HG03457 (cell line): Measurements from ENCODE around the gene GCLC.

ENCODE experiments used
- ATAC-seq: cut with Tn5 transposase; IDR thresholded peaks from one replicate; pipeline ENCODE4 v1.9.1; 2021; ENCODE audit warnings: moderate number of reproducible peaks; ENCODE audit not compliant: unreplicated experiment

GCLC gene

DNA sequence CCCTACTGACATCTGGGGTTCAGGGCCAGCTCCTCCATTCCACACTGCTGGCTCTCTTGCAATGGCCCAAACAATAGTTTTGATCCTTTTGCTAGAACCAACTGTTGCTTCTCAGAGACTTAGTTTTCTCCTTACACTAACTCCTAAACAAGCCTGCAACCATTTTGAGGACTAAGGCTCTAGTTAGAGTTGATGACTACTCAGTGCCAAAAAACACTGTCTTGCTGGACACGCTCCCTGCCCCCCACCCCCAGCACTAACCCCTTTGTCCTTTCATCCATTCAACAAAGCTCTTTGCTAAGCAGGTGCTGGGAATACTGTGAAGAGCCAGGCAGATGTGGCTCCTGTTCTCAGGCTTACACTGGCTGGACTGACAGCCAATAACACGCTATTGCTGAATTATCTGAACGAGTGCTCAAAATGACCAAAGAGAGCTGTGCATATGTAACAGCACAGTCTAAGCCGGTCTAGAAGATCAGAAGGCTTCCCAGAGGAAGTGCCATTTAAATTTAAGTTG is 17.6 kb downstream of the GCLC start:
- ATAC-seq = no peak

DNA sequence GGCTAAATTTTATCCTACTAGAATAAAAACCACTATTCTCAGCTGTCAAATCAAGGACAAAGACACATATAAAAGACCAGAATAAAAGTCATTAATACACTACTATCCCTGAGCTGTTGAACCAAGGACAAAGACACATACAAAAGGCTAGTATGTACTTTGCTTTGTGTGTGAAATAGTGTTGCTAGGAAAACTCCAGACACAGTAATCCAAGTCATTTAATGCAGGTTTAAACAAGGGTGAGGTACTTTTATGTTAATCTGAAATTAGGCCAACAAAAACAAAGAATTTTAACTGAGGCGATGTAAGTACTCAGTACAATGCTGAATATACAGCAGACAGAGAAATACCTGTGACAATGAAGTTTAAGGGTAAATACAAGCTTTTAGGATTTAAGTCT is 18.9 kb downstream of the GCLC start:
- ATAC-seq = no peak

DNA sequence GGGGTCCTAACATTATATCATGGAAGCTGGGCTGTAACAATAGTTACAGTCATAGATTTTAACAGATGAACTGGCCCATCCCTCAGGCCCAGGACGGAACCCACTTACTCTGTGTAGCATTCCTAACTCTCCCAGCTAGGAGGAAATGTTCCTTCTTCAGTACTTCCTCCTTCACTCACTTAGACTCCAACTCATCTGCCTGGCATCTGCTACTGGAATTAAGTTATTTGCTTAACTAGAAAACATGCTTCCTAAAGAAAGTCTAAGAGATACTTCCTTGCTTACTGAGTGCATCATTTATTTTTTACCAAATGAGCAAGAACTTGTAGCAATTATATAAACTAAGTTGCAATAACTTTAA is 20.5 kb downstream of the GCLC start:
- no peak for ATAC-seq

DNA sequence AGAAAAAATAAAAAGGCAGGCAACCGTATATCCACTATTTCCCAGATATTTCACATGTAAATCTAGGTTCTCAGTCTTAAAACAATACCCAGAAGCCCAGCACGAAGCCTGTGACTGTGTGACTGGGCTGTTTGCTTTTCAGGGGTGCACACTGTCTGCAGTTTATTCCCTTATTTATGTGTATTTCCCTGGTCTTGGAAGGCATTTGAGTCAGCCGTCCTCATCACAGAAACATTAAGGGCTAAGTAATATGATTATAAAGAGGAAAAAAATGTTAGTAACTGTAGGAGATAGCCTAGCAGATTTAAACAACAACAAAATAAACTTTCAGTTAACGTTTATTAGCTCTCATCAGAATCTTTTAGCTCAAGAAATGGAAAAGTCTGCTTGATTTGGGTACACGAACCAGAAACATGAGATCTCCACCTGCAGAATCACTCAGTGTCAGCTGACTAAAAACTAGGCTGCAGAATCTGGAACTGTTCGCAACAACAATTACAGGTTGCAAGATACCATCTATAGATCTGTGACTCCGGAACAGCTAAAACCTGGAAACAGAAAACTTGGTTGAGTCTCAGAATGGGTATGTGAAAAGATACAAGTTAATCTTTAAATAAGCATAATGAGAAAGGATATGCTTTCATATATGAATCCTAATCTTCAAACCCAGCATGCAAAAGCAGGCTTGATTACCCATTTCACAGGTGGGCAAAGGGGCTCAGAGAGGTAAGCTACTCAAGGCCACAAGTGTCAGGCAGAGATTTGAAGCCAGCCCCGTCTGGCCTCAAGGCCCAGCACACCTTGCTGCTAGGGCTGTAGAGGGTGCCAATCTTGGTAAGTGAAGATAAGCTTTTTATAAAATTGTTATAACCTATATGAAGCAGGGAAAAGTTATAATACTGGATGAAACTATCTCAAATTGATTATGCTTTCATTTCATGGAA is 21.1 kb downstream of the GCLC start:
- no peak for ATAC-seq

DNA sequence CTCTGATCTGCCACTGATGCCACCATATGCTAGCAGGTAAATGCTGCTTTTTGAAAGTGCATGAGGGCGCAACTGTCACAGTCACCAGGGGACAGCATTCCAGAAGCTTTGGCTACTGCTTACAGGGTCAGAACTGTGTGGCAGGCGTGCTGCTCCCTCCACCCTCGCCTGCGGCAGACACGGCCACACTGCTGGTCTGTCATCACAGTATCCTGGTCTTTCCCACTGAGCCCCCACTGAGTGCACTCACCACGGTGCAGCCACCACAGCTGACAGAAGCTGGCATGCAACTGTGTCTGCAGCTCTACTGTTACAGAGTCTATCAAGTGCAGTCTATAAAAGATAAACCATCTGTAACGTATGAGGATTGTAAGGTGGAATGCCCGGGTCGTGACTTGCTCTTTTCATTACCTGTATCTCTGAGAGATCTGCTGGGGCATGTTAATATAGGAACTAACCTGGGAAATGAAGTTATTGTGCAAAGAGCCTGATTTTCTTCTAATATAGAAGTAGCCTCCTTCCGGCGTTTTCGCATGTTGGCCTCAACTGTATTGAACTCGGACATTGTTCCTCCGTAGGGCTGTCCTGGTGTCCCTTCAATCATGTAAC is 24.5 kb downstream of the GCLC start:
- ATAC-seq = no peak

DNA sequence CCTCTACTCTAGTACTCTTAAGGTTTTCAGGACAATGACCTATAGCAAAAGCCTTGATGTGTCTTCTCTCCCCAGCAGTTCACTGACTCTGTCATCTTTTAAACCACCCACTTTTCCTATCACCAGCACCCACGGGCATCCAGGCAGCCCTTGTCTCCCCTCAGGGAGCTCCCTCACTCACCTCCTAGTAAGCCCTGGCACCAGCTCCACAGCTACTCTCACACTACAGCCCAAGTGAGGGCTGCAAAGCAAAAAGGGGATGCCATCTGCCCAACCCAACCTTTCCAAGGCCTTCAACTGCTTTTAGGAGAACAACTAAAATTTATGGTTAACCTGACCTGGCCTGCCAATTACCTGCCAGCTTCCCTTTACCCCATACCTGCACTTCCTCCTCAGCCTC is 26.0 kb downstream of the GCLC start:
- no peak for ATAC-seq

DNA sequence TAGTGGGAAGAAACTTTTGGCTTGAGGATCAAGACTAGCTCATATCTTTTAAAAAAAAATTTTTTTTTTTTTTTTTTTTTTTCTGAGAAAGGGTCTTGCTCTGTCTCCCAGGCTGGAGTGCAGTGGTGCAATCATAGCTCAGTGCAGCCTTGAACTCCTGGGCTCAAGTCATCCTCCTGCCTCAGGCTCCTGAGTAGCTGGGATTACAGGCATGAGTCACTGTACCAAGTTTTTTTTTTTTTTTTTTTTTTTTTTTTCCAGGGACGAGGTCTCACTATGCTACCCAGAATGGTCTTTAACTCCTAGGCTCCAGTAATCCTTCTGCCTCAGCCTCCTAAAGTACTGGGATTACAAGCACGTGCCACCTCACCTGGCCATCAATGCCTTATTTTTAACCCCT is 27.9 kb downstream of the GCLC start:
- no peak for ATAC-seq

DNA sequence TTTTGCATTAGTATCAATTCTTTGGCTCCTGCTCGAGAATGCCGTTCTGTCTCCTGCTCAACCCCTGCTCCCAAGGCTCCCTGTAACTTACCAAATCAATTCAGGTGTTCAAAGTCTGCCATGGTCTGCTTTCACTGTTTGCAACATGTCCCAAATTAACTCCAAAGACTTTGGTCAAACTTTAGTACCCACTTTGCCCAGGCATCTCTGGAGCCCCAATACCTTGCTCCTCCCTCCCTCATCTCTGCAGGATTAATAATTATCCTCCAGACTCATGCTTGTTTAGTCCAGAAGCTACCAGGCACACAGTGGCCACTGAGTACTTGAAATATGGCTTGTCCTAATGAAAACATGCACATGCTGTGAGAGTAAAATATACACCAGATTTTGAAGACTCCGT is 30.2 kb downstream of the GCLC start:
- ATAC-seq = no peak

DNA sequence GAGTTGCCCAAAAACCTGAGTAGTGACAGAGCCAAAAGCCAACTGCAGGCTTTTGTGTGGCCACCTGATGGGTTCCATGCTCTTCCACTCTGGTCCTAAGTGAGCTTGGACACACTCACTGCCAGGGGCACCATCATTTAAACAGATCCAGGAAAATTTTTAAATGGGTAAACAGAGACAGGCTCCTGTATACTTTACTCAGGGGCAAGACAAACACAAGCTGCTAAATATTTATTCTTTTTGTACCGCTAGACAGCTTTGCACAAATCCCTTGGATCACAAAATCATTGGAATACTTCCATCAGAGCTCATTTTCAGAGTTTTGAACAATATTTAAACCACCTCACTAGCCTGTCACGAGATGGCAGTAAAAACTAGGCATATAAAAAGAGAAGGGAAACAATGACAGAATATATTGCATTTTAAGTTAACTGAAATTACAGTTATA is 31.4 kb downstream of the GCLC start:
- ATAC-seq = no peak

DNA sequence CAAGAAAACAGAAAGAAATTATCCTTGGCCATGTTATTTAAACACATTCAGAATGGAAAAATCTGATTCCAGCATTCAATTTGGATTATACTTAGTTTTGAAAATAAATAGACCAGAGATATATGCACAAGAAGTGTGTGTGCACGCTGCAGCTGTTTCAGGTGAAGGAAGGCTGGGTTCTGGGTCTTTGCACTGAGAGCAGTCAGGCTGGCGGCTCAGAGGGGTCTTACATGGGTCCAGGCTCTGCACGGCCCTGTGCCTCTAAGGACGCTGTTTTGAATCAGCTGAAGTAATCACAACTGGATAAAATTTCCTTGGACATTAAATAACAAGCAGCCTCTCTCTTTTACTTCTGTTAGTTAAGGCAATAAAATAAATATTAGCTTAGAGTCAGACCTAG is 31.8 kb downstream of the GCLC start:
- no peak for ATAC-seq

DNA sequence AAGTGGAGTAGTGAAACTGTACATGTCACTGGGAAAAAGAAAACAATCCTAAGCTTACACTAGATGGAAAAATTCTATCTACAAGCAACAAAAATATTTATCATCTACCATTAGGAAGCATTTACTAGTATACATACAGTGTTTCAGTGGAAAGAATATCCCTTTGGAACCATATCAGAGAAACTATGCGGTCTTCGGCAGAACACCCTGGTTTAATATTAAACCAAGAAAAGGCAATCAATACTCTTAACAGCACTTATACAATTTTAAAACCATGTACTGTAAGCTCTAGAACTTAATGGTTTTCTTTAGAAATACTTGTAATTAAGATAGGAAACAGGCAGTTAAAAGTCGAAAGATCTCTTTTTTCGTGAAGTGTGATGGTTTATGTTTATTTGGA is 32.3 kb downstream of the GCLC start:
- no peak for ATAC-seq

DNA sequence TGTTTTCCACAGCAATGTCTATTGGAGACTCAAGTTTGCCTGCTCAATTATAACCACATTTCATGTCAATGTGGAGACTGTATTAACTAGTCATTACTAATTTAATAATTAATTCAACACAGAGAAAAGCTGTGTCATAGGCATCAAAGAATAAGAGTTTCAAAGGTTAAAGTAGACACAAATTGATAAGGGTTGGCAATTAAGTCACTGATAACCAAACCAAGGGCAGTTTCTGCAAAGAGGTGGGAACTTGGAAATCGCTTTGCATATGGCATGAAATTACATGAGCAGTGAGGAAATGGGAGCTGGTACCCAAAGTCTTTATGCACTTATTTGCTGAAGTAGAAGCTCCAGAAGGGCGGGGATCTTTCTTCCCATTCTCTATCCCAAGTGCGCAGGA is 34.2 kb downstream of the GCLC start:
- ATAC-seq = no peak

DNA sequence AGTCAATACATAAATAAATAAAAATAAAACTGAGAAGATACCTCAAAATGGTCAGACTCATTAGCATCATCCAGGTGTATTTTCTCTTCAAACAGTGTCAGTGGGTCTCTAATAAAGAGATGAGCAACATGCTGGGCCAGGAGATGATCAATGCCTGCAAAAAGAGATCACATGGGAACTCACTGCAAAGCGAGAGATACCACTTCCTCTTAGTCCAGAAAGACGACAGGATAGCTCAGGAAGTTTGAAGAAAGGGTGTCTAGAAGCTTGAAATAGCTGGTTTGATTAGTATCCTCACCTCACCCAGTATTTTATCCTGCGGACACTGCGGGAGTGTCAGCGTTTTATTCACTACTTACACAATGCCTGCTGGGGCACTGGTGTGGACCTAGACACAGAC is 38.0 kb downstream of the GCLC start:
- no peak for ATAC-seq

DNA sequence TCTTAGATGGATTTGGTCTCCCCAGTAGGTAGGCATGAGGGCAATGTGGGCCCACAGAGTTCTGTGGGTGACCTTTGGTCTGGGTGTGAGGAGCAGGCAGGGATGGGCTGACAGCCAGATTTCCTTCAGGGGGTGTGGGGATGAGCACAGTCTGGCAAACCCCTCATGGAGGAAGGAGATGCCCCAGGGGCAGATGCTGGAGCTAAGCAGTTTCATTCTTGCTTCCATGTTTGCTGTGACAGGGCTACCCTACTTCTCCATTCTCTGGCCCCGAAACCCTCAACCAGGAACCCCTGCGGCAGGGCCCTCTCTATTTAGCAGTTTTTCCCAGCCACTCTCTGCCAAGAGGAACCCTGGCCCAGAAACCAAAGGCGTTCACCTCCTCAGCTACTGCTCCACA is 40.4 kb downstream of the GCLC start:
- ATAC-seq = no peak

DNA sequence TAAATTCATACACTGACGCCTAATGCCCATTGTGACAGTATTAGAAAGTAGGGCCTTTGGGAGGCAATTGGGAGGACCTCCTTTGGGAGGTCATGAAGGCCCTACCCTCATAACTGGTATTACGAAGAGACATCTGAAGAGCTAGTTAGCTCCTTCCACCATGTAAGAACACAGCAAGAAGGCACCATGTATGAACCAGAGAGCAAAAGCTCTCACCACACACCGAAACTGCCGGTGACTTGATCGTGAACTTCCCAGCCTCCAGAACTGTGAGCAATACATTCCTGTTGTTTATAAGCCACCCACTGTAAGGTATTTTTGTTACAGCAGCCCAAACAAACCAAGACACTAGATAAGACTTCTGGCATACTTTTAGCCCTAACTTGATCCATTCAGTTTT is 41.8 kb downstream of the GCLC start:
- ATAC-seq = no peak

DNA sequence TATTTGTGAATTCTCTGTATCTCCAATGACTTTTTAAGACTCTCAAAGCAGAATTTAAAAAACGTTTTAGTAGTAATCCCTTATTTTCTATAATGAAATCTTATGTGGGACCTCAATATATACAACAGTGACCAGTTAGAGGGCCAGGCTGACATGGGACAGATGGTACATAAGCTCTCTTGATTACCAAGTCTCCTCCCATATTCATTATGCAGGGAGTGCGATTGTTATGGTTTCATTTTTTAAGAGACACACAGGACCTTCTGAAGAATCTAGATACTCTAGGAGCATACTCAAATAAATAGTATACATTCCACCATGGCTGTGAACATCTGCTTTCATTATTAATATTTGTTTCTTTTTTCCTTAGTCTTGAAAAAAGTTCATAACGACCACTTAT is 43.5 kb downstream of the GCLC start:
- no peak for ATAC-seq

DNA sequence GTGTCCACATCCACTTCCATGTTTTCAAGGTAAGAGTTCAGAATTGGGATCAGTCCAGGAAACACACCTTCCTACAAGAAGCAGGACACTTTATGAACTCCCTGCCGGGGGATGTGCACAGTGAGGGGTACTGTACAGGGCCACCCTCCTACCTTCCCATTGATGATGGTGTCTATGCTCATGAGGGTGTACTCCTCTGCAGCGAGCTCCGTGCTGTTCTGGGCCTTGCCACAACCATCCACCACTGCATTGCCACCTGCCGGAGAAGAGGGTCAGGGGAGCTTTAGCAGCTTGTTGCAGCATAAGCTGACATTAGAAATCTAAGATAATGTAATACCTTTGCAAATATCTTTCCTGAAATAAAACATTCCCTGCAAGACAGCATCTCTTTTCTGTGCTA is 44.8 kb downstream of the GCLC start:
- ATAC-seq = no peak

DNA sequence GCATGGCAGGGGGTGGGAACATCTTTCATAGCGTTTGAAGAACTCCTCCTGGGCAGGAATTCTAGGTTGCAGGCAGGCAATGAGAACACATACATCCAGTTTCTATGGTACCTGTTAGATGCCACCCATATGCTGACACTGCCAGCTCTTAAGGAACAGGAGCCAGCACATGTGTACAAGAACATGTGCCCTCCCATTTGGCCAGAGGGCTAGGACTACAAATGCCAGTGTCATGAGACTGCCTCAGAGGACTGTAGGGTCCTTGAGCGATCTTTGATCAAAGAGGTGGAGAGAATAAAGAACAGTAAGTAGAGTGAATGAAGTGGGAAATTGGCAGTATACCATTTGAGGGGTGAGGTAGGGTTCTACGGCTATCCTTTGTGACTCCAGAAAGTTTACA is 45.8 kb downstream of the GCLC start:
- no peak for ATAC-seq

DNA sequence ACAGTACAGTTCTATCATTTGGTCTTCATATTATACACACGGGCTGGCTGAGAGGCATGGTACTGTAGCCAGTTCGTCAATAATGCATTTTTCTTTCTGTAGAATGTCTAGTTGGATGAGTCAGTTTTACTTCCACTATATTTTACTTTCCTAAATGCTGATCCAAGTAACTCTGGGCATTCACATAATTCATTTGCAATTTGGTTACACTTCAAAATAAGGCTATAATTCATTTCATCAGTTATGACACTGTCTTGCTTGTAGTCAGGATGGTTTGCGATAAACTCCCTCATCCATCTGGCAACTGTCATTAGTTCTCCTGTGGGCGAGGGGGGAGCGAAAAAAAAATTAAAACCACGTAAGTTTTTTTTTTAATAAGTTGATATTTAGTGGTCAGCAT is 46.3 kb downstream of the GCLC start:
- ATAC-seq = no peak

DNA sequence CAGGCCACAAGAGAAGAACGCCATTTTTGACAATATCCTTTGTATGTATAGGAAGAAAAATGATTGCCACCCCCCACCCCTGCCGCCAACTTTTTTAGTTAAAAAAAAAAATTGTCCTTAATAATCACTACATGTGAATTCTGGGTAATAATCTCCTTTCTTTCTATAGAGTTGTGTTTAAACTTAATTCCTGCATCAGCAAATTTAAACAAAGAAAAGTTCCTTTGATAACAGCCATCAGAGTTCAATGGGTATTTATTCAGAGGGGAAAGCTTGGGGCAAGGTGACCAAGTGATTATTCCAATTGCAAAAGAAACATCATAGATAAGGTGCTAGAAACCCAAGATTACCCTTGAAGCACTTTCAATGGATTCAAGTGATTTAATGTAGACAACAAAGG is 47.0 kb downstream of the GCLC start:
- no peak for ATAC-seq

DNA sequence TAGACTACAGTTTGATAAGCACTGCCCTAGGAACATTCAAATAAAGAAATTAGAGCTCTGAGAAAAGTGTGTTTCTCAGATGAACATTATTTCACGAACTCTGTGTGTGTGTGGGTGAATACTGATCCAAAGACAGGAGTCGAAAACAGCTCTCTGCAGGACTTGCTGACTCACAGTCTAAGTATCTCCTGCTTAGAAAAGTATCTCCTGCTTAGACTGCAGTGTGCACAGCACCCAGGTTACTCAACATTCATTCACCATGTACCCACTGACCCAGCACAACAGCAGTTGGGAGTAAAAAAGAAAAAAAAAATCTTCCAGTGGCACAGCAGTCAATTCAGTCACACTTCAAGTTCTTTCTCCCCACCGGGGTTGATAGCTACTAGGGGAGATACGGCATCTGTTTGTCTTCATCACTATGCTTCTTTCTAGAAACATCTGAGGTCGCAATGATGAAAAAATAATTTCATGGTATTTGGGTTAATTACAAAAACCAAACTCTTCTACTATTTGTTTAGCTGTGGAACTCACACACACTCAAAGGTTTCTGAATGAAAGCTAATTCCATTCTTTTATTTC is 48.0 kb downstream of the GCLC start:
- ATAC-seq = no peak
